ENCODE results near the gene STX10.

- TF ChIP-seq CTCF (IDR thresholded peaks at IDR 0.05) (no peak), POLR2AphosphoS5 (IDR thresholded peaks at IDR 0.05; ENCODE audit: low read depth, low read length) (no peak), REST (IDR thresholded peaks at IDR 0.05; ENCODE audit: insufficient read depth in 1 of 2, low read depth in 2 of 2, low read length in 1 of 2) (no peak), TCF7L2 (IDR thresholded peaks at IDR 0.05; ENCODE audit: low read depth, low read length) (no peak)
Measured at GRCh38 chr19:13100031-13100588, 50.1 kb downstream of the STX10 start.

Data from Panc1 (cell line).